Rectal smooth muscle tissue (tissue), 1 donor: ENCODE data around the gene EDIL3.
"Not testable (repeated sequence)": the region's sequence is repeated elsewhere in the genome, so short reads cannot be mapped to it uniquely, and the experiment has no call there.

Experiments
- H3K27ac ChIP-seq: one replicate; pipeline ENCODE4 v1.7.0; 2013; ENCODE audit warnings: low read depth, low read length, inconsistent platforms
- H3K27me3 ChIP-seq: one replicate; pipeline ENCODE4 v1.7.0; 2013; ENCODE audit warnings: low read length; ENCODE audit not compliant: control insufficient read depth, insufficient read depth
- H3K36me3 ChIP-seq: one replicate; pipeline ENCODE4 v1.7.0; 2013; ENCODE audit warnings: low read length; ENCODE audit not compliant: control insufficient read depth, insufficient read depth
- H3K4me1 ChIP-seq: one replicate; pipeline ENCODE4 v1.7.0; 2013; ENCODE audit warnings: low read length; ENCODE audit not compliant: control insufficient read depth, insufficient read depth
- H3K4me3 ChIP-seq: one replicate; pipeline ENCODE4 v1.7.0; 2013; ENCODE audit warnings: low read length
- H3K9ac ChIP-seq: one replicate; pipeline ENCODE4 v1.7.0; 2013; ENCODE audit warnings: low read length

EDIL3 gene

GRCh38 chr5:84036842-84037241 is 347.8 kb downstream of the EDIL3 start:
- Histone ChIP-seq H3K4me3 (no peak overlapping the region), H3K27ac (no peak overlapping the region), H3K36me3 (no peaks in the 10 kb centered on the region), H3K9ac (no peak overlapping the region), H3K27me3 (no peaks in the 10 kb centered on the region), H3K4me1 (no peaks in the 10 kb centered on the region)

GRCh38 chr5:84032324-84032723 is 352.4 kb downstream of the EDIL3 start:
- Histone ChIP-seq H3K27me3 (no peaks in the 10 kb centered on the region), H3K9ac (no peak overlapping the region), H3K27ac (no peak overlapping the region), H3K36me3 (no peaks in the 10 kb centered on the region), H3K4me3 (no peak overlapping the region), H3K4me1 (no peaks in the 10 kb centered on the region)

GRCh38 chr5:84028093-84028492 is 356.6 kb downstream of the EDIL3 start:
- no peak overlapping the region for H3K27ac ChIP-seq
- H3K27me3 ChIP-seq, result no peaks in the 10 kb centered on the region
- H3K4me3 ChIP-seq, result no peak overlapping the region
- H3K9ac ChIP-seq, result no peak overlapping the region
- H3K4me1 ChIP-seq, result no peaks in the 10 kb centered on the region
- H3K36me3 ChIP-seq, result no peaks in the 10 kb centered on the region

- H3K9ac ChIP-seq, H3K27ac ChIP-seq, H3K4me3 ChIP-seq, H3K36me3 ChIP-seq, H3K4me1 ChIP-seq, H3K27me3 ChIP-seq: not testable (repeated sequence)
Observed at GRCh38 chr5:84018521-84018920, 366.2 kb downstream of the EDIL3 start.

GRCh38 chr5:84017523-84018172 is 367.0 kb downstream of the EDIL3 start:
- H3K27me3 ChIP-seq, result no peaks in the 10 kb centered on the region
- no peak overlapping the region for H3K27ac ChIP-seq
- no peak overlapping the region for H3K9ac ChIP-seq
- no peak overlapping the region for H3K4me3 ChIP-seq
- H3K4me1 ChIP-seq, result no peaks in the 10 kb centered on the region
- no peaks in the 10 kb centered on the region for H3K36me3 ChIP-seq

DNA sequence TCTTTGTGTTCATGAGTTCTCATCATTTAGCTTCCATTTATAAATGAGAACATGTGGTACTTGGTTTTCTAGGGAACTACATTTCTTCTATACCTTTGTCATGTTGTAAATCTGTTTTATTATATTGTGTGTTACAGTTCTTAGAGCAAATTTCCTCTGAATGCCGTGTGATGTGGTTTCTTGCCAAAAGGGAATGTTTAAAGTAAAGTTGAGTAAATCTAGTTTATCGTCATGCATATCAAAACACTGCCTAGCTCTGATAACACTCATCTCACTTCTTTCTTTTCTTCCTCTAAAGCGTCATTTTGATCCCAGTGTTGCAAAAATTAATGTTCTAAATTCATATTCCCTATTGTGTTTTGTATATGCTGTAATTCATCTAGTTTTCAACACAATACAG is 368.6 kb downstream of the EDIL3 start:
- H3K9ac ChIP-seq, result no peak overlapping the region
- H3K4me3 ChIP-seq, result no peak overlapping the region
- no peaks in the 10 kb centered on the region for H3K36me3 ChIP-seq
- H3K27ac ChIP-seq, result no peak overlapping the region
- no peaks in the 10 kb centered on the region for H3K4me1 ChIP-seq
- no peaks in the 10 kb centered on the region for H3K27me3 ChIP-seq

DNA sequence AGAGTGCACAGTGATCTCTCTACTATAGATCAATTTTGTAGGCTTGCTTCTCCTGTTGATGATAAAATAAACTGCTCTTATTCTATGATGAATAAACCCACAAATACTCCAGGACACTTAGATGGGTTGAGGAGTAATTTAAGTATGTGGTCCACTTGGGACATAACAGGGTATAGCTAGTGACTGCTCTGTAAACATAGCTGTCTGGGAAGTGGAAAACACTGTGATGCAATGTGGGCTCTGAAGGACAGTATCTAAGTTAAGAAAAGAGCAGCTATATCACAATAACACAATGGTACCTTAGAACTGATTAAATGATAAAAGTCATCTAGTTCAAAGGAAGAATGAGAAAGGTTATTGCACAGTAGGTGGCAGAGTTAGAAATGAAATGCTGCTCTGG is 369.7 kb downstream of the EDIL3 start:
- no peaks in the 10 kb centered on the region for H3K4me1 ChIP-seq
- no peak overlapping the region for H3K27ac ChIP-seq
- no peaks in the 10 kb centered on the region for H3K27me3 ChIP-seq
- H3K4me3 ChIP-seq, result no peak overlapping the region
- H3K9ac ChIP-seq, result no peak overlapping the region
- H3K36me3 ChIP-seq, result no peaks in the 10 kb centered on the region

DNA sequence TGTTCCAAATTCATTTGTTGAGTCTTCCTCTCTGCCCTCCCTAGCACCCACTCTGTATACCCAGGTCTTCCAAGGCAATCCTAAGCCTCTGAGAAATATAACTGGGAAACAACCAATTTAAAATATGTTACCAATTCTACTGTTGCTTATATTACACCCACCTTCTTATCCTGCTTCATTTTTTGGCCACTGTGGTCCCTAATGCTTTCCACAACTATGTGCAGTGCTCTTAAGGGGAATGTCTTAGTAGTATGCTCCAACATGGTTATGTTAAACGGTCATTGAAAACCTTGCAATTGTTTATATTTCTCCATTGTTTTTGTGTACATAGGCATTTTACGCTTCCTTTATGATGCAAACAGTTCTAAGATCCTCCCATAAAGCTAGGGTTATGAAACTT is 390.9 kb downstream of the EDIL3 start:
- no peaks in the 10 kb centered on the region for H3K27me3 ChIP-seq
- no peaks in the 10 kb centered on the region for H3K4me1 ChIP-seq
- H3K9ac ChIP-seq, result no peak overlapping the region
- H3K36me3 ChIP-seq, result no peaks in the 10 kb centered on the region
- no peak overlapping the region for H3K4me3 ChIP-seq
- no peak overlapping the region for H3K27ac ChIP-seq

- no peaks in the 10 kb centered on the region for H3K27me3 ChIP-seq
- H3K27ac ChIP-seq, result no peak overlapping the region
- H3K4me3 ChIP-seq, result no peak overlapping the region
- no peaks in the 10 kb centered on the region for H3K36me3 ChIP-seq
- H3K9ac ChIP-seq, result no peak overlapping the region
- no peaks in the 10 kb centered on the region for H3K4me1 ChIP-seq
Observed at GRCh38 chr5:83991566-83992224, 393.0 kb downstream of the EDIL3 start.

- H3K36me3 ChIP-seq, result no peaks in the 10 kb centered on the region
- no peaks in the 10 kb centered on the region for H3K27me3 ChIP-seq
- H3K4me3 ChIP-seq, result no peak overlapping the region
- no peak overlapping the region for H3K27ac ChIP-seq
- no peaks in the 10 kb centered on the region for H3K4me1 ChIP-seq
- no peak overlapping the region for H3K9ac ChIP-seq
Observed at GRCh38 chr5:83988293-83988685, 396.4 kb downstream of the EDIL3 start.

- no peak overlapping the region for H3K27ac ChIP-seq
- no peaks in the 10 kb centered on the region for H3K27me3 ChIP-seq
Observed at GRCh38 chr5:83987513-83988292, 397.0 kb downstream of the EDIL3 start.

GRCh38 chr5:83983852-83984251 is 400.8 kb downstream of the EDIL3 start:
- Histone ChIP-seq H3K27me3 (no peaks in the 10 kb centered on the region), H3K4me3 (no peak overlapping the region), H3K27ac (no peak overlapping the region), H3K36me3 (no peaks in the 10 kb centered on the region), H3K4me1 (no peaks in the 10 kb centered on the region), H3K9ac (no peak overlapping the region)

More at GRCh38 chr5:83987513-83988292, 397.0 kb downstream of the EDIL3 start:
- Histone ChIP-seq H3K9ac (no peak overlapping the region), H3K36me3 (no peaks in the 10 kb centered on the region), H3K4me1 (no peaks in the 10 kb centered on the region), H3K4me3 (no peak overlapping the region)
